RWPE1 (cell line): ENCODE data around the gene ADCY2.

ENCODE experiments used
- CTCF ChIA-PET: fragments of 350-600 bp; sonication (Branson Sonifier 250); formaldehyde crosslinking; extraction: SDS; loops from one replicate; lab custom pipeline; 2021; lab: Yijun Ruan, JAX
- POLR2A ChIA-PET: fragments of 400-600 bp; formaldehyde crosslinking; extraction: SDS; loops from one replicate; lab custom pipeline; 2020; ENCODE audit warnings: antibody characterized with exemption; ENCODE audit not compliant: low non-redundant PET; lab: Yijun Ruan, JAX
- DNase-seq: peaks from one replicate; pipeline ENCODE4 v3.0.0; 2012; ENCODE audit warnings: low spot score
- H3K27ac ChIP-seq: fragments of 450-650 bp; 2 replicates; pipeline ENCODE4 v1.5.1; 2017
- CTCF ChIP-seq: fragments of 450-650 bp; conservative IDR thresholded peaks from 2 replicates; pipeline ENCODE4 v1.5.1; 2017; ENCODE audit warnings: low read depth, mild to moderate bottlenecking

The ADCY2 gene

GRCh38 chr5:7493081-7493480 lies 97.1 kb downstream of the ADCY2 start:
- ChIA-PET POLR2A (no interaction called here), CTCF (no interaction called here)
- no peak overlapping the region for H3K27ac ChIP-seq
- TF ChIP-seq CTCF, result no peak
- no peak for DNase-seq

GRCh38 chr5:7493622-7494021 lies 97.7 kb downstream of the ADCY2 start:
- no peak overlapping the region for H3K27ac ChIP-seq
- no peak for TF ChIP-seq CTCF
- POLR2A ChIA-PET, result no interaction called here
- DNase-seq, result no peak
- CTCF ChIA-PET, result no interaction called here

- ChIA-PET POLR2A (no interaction called here), CTCF (no interaction called here)
- no peak for DNase-seq
- no peak overlapping the region for H3K27ac ChIP-seq
- no peak for TF ChIP-seq CTCF
Observed at GRCh38 chr5:7494481-7495130, 98.7 kb downstream of the ADCY2 start.

GRCh38 chr5:7495131-7495517 lies 99.2 kb downstream of the ADCY2 start:
- POLR2A ChIA-PET, result no interaction called here
- no peak for TF ChIP-seq CTCF
- no peak overlapping the region for H3K27ac ChIP-seq
- CTCF ChIA-PET, result no interaction called here
- DNase-seq, result no peak

- H3K27ac ChIP-seq, result no peak overlapping the region
- TF ChIP-seq CTCF, result no peak
- ChIA-PET POLR2A (no interaction called here), CTCF (no interaction called here)
- no peak for DNase-seq
Observed at GRCh38 chr5:7500256-7500655, 104.3 kb downstream of the ADCY2 start.

- no peak overlapping the region for H3K27ac ChIP-seq
Observed at GRCh38 chr5:7501061-7501460, 105.1 kb downstream of the ADCY2 start.

More at GRCh38 chr5:7501061-7501460, 105.1 kb downstream of the ADCY2 start:
- no peak for DNase-seq
- POLR2A ChIA-PET, result no interaction called here
- TF ChIP-seq CTCF, result no peak
- CTCF ChIA-PET, result no interaction called here
